ENCODE results near the gene SPATA4.

The SPATA4 gene

DNA sequence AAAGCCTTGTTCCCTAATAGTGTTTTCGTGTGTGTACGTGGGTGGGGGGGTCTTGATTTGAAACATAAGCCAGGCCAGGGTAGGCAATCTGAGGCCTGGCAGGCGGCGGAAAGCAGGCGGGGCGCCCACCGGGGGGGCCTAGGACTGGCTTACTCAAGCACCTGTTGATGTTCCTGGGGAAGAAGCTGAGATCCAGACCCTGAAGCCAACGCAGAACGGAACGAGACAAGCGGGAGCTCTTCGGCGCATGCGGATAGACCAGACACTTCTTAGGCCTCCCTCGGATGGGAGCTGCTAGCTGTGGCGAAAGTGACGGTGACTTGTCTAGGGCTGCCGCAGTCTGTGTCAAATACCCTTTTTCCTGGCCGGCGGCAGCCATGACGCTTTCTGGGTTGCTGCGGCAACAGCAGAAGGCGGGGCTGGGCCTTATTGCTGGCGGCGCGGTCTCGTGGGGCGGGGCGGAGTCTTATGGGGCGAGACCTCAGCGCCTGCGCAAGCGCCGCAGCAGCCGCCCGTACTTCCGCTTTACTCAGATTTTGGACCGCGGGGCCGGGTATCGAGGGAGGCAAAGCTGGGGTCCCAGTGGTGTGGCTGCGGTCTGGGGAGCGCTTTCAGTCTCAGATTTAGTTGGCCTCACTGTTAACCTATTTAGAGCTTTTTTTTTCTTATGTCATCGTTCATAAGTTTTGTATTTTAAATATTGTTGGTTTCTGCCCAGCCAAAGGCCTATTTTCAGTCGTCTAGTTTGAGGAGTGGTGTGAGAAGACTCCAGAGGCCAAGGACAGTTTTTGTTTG lies at the start of gene SPATA4:
SPATA4 (minus strand) TSS at position 402 of the 795 bp plus-strand sequence; CDS start at position 379, 23 bp downstream.
- Histone ChIP-seq H3K4me3 (peak within 1 kb of the TSS; percentile 87), H3K9me3 (ENCODE audit: low read depth, low read length) (no peaks in the 10 kb centered on the region), H3K36me3 (ENCODE audit: insufficient read depth, low read length) (no peaks in the 10 kb centered on the region), H3K27ac (peak within 1 kb of the TSS; percentile 58; the same call in 1 of the 2 replicates), H3K9ac (ENCODE audit: insufficient read length) (peak within 1 kb of the TSS; percentile 83)
- peak; percentile 34 for DNase-seq (ENCODE audit: low read depth, low spot score)
- TF ChIP-seq POLR2AphosphoS5 (IDR thresholded peaks at IDR 0.05; ENCODE audit: borderline replicate concordance, low read depth, low read length) (peak; percentile 86), EZH2 (IDR thresholded peaks at IDR 0.05) (no peak)

GRCh38 chr4:176242764-176243347 lies 47.5 kb upstream of the SPATA4 start:
- TF ChIP-seq EZH2 (IDR thresholded peaks at IDR 0.05) (no peak), FOXP2 (optimal IDR thresholded peaks at IDR 0.05; ENCODE audit: control extremely low read depth, extremely low read length, insufficient read depth) (no peak), POLR2AphosphoS5 (IDR thresholded peaks at IDR 0.05; ENCODE audit: borderline replicate concordance, low read depth, low read length) (no peak)
- H3K27ac ChIP-seq: no peak overlapping the region
- no peak for DNase-seq (ENCODE audit: low read depth, low spot score)
- no peaks in the 10 kb centered on the region for H3K9me3 ChIP-seq (ENCODE audit: low read depth, low read length)
- H3K36me3 ChIP-seq (ENCODE audit: insufficient read depth, low read length): no peaks in the 10 kb centered on the region
- H3K9ac ChIP-seq (ENCODE audit: insufficient read length): no peak overlapping the region
- H3K4me3 ChIP-seq: no peak overlapping the region

DNA sequence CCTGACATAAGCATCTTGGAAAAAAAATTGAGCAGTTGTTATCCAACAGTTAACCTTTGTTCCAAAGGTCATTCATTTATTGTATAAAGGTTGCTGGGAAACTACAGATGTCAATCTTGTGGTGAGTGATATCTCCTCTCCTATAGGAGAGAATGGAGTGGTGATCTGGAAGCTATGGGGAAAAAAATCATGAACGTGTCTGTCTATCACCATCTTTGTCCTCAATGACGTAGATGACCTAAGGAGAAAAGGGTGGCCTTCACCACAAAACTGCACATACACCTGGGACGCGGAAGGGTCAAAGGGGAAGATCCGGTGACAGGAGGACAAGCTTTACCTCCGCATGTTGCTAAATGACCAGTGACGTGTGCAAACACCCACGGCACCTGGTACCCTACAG lies 46.3 kb upstream of the SPATA4 start:
- Histone ChIP-seq H3K4me3 (no peak overlapping the region), H3K27ac (no peak overlapping the region), H3K36me3 (ENCODE audit: insufficient read depth, low read length) (no peaks in the 10 kb centered on the region), H3K9me3 (ENCODE audit: low read depth, low read length) (no peaks in the 10 kb centered on the region), H3K9ac (ENCODE audit: insufficient read length) (no peak overlapping the region)
- TF ChIP-seq EZH2 (IDR thresholded peaks at IDR 0.05) (no peak), FOXP2 (optimal IDR thresholded peaks at IDR 0.05; ENCODE audit: control extremely low read depth, extremely low read length, insufficient read depth) (no peak), POLR2AphosphoS5 (IDR thresholded peaks at IDR 0.05; ENCODE audit: borderline replicate concordance, low read depth, low read length) (no peak)
- DNase-seq (ENCODE audit: low read depth, low spot score): no peak

- H3K9me3 ChIP-seq (ENCODE audit: low read depth, low read length): no peaks in the 10 kb centered on the region
- no peak overlapping the region for H3K9ac ChIP-seq (ENCODE audit: insufficient read length)
- H3K27ac ChIP-seq: no peak overlapping the region
- no peaks in the 10 kb centered on the region for H3K36me3 ChIP-seq (ENCODE audit: insufficient read depth, low read length)
- H3K4me3 ChIP-seq: no peak overlapping the region
- TF ChIP-seq POLR2AphosphoS5 (IDR thresholded peaks at IDR 0.05; ENCODE audit: borderline replicate concordance, low read depth, low read length) (no peak), EZH2 (IDR thresholded peaks at IDR 0.05) (no peak), FOXP2 (optimal IDR thresholded peaks at IDR 0.05; ENCODE audit: control extremely low read depth, extremely low read length, insufficient read depth) (no peak)
- DNase-seq (ENCODE audit: low read depth, low spot score): no peak
Measured at GRCh38 chr4:176238826-176239225, 43.4 kb upstream of the SPATA4 start.

DNA sequence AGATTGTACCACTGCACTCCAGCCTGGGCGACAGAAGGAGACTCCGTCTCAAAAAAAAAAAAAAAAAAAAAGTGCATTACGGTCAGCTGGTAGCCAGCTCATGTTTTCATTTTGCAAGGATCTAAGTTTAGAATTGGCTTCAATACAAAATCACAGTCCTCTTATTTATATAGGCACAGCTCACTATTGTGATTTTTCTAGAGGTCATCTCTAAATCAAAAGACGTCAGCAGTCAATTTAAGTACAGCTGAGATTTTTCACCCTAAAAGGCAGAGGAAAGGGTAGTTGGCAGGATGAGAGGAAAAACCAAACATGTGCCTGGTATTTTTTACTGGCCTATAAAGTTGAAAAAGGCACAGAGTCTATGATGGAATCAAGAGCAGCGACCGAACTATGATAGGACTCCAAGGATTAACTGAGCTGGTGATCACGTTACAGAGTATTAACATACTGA lies 42.8 kb upstream of the SPATA4 start:
- H3K27ac ChIP-seq: no peak overlapping the region
- no peaks in the 10 kb centered on the region for H3K36me3 ChIP-seq (ENCODE audit: insufficient read depth, low read length)
- no peak for DNase-seq (ENCODE audit: low read depth, low spot score)
- H3K4me3 ChIP-seq: no peak overlapping the region
- H3K9me3 ChIP-seq (ENCODE audit: low read depth, low read length): no peaks in the 10 kb centered on the region
- TF ChIP-seq EZH2 (IDR thresholded peaks at IDR 0.05) (no peak), POLR2AphosphoS5 (IDR thresholded peaks at IDR 0.05; ENCODE audit: borderline replicate concordance, low read depth, low read length) (no peak), FOXP2 (optimal IDR thresholded peaks at IDR 0.05; ENCODE audit: control extremely low read depth, extremely low read length, insufficient read depth) (no peak)
- H3K9ac ChIP-seq (ENCODE audit: insufficient read length): no peak overlapping the region

- TF ChIP-seq POLR2AphosphoS5 (IDR thresholded peaks at IDR 0.05; ENCODE audit: borderline replicate concordance, low read depth, low read length): no peak
- no peak for TF ChIP-seq EZH2 (IDR thresholded peaks at IDR 0.05)
- TF ChIP-seq FOXP2 (optimal IDR thresholded peaks at IDR 0.05; ENCODE audit: control extremely low read depth, extremely low read length, insufficient read depth): no peak
- H3K4me3 ChIP-seq: no peak overlapping the region
- no peaks in the 10 kb centered on the region for H3K9me3 ChIP-seq (ENCODE audit: low read depth, low read length)
- no peak overlapping the region for H3K27ac ChIP-seq
- no peaks in the 10 kb centered on the region for H3K36me3 ChIP-seq (ENCODE audit: insufficient read depth, low read length)
- no peak overlapping the region for H3K9ac ChIP-seq (ENCODE audit: insufficient read length)
- no peak for DNase-seq (ENCODE audit: low read depth, low spot score)
Measured at GRCh38 chr4:176236946-176237345, 41.6 kb upstream of the SPATA4 start.

DNA sequence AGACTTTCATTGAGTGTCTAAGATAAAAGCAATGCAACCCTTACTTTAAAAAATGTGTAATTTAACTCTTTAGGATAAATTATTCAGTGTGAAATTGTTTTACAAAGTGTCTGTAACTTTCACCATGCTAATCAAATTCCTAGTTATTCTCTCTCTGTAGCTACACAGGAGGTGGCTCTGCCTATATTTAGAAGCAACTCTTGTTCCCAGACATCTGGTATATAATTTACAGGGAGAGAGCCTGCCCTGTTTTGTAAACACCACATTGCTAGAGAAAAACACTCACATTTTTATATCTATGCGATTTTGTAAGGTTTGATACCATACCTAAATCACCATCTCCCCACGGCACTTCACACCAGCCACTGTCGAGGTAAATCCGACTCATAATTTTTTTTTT lies 35.5 kb upstream of the SPATA4 start:
- H3K36me3 ChIP-seq (ENCODE audit: insufficient read depth, low read length): no peaks in the 10 kb centered on the region
- H3K9ac ChIP-seq (ENCODE audit: insufficient read length): no peak overlapping the region
- DNase-seq (ENCODE audit: low read depth, low spot score): no peak
- no peak for TF ChIP-seq EZH2 (IDR thresholded peaks at IDR 0.05)
- TF ChIP-seq FOXP2 (optimal IDR thresholded peaks at IDR 0.05; ENCODE audit: control extremely low read depth, extremely low read length, insufficient read depth): no peak
- TF ChIP-seq POLR2AphosphoS5 (IDR thresholded peaks at IDR 0.05; ENCODE audit: borderline replicate concordance, low read depth, low read length): no peak
- no peaks in the 10 kb centered on the region for H3K9me3 ChIP-seq (ENCODE audit: low read depth, low read length)
- no peak overlapping the region for H3K4me3 ChIP-seq
- H3K27ac ChIP-seq: no peak overlapping the region

DNA sequence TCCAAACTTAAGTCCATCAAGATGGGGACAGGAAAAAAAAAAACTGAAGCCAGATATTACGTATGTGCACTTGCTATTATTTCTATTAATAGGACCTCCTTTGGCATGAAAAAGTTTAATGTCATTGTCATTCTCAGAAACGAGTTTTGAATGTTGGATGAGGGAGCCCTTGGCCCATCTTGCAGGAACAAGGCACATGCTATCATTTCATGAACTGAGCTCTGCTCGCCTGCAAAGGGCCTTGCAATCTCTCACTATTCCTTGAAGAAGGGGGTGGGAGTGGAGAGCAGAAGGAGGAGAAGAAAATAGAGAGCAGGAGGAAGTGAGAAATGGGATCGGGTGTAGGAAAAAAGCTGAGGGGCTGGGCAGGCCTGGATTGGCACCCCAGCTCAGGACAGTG lies 34.3 kb upstream of the SPATA4 start:
- no peaks in the 10 kb centered on the region for H3K9me3 ChIP-seq (ENCODE audit: low read depth, low read length)
- no peak overlapping the region for H3K27ac ChIP-seq
- no peak overlapping the region for H3K4me3 ChIP-seq
- TF ChIP-seq EZH2 (IDR thresholded peaks at IDR 0.05): no peak
- no peak for TF ChIP-seq POLR2AphosphoS5 (IDR thresholded peaks at IDR 0.05; ENCODE audit: borderline replicate concordance, low read depth, low read length)
- TF ChIP-seq FOXP2 (optimal IDR thresholded peaks at IDR 0.05; ENCODE audit: control extremely low read depth, extremely low read length, insufficient read depth): no peak
- H3K36me3 ChIP-seq (ENCODE audit: insufficient read depth, low read length): no peaks in the 10 kb centered on the region
- H3K9ac ChIP-seq (ENCODE audit: insufficient read length): no peak overlapping the region
- no peak for DNase-seq (ENCODE audit: low read depth, low spot score)
